ENCODE data around the gene EPB41L2.

Gene EPB41L2

DNA sequence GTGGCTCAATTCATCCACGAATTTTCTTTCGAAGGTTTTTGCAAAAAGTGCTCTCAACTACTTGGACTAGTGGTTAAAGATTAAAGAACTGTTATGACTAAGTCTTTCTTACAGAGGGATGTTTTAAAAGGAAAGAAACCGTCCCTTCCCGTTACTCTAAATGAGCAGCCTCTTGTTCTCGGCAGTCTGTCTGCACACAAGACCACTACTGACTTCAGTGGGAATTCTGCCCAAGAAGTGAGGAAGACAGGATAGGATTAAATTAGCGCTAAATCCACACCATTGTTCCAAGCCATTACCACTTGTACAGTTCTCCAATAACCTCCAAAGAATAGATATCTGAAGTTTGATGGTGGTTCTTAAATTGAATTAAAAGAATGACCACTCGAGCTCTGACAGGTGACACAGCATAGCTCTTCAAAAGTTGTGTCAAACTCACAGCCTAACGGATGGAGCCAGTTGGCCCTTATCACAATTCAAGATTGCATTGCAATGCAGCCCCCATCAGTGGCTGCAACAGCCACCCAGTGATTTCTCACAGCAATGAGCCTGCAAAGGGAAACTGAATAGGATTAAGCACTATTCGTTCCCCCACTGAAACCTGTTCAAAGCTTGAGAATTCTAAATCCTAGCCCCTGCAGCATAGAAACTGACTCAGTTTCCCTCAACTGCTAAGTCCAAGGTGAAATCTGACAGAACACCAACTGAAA lies 1.8 kb downstream of the EPB41L2 start:
- DNase-seq: peak; percentile 61

DNA sequence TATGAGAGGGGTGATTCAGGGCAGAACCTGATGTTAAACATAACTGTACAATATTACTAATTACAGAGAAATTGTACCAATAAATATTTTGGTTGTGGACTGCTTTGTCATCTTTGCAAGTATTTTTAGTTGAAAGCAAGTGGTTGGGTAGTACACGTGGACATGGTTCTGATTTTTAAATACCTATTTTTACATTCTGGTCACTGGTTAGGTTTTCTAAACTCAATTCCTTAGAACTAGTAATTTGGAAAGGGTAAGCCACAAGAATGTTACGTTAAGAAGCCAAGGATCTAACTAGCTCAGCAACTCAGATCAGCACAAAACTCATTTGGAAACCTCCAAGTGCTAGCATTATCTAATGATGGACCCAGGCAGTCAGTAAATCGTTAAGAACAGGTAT lies 2.7 kb downstream of the EPB41L2 start:
- DNase-seq: peak; percentile 60

DNA sequence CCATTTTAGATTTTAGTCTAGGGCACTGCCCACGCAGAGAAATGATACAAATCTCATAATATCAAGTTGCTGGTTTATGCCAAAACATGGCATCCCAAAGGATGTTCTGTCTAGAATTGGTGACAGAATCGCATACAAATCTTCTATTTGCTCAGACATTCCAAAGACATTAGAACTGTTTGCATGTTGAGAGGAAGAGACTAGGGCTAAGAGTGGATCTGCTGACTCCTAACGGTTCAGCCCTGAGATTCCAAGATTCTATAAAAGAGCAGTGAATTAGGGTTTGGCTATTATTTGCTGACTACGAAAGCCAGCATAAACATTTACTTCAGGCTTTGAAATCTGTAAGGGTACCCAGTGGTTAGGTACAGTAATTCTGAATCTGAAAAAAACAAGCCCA lies 3.6 kb downstream of the EPB41L2 start:
- DNase-seq: peak; percentile 61

DNA sequence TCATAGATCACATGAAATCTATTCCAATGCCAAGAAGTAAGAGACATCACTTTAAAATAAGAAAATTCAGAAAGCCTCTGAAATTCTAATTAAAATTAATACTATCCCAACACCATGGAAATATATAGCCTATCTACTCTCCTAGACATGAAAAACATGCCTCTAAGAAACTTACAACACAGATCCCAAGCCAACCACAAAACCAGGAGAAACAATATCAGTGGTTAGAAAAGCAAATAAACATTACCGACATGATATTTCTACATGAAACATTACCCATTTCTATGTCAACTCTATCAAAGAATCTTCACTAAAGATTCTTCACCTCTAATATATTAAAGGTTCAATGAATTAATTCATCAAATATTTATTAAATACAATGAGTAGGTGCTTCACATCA lies 4.8 kb downstream of the EPB41L2 start:
- DNase-seq: no peak

DNA sequence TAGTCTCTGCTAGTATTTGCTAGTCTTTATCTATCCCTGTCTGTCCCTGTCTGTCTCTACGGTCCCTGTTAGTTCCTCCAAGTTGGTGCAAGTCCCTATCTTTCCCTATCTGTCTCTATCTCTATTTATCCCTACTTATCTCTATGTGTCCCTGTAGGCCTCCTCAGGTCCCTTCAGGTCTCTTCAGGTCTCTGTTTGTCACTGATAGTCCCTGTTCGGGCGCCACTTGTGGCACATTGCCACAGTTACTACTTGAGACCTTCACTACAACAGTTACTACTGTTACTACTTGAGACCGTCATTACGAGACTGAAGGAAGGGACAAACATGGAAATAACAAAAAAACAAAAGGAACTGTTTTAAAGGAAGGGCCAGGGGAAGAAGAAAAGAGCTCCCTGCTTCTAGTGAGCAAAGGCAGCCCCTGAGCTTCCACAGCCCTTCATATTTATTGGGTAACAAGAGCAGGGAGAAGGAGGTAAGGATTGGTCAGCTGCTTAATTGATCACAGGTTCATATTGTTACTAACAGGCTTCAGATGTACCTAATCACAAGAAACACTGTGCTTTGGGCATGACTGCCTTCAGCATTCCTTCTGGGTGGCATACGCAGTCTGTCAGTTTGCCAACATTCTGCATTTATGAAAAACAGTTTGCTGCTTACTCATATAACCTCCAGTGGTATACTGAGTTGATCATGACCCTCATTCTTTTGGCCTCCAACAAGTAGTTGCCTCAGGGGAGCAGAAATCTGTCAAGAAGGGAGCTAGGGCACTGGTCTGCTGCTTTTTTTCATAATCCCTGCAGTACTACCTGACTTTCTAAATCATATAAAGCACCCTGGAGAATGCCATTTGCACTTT lies 8.4 kb downstream of the EPB41L2 start:
- DNase-seq: no peak

DNA sequence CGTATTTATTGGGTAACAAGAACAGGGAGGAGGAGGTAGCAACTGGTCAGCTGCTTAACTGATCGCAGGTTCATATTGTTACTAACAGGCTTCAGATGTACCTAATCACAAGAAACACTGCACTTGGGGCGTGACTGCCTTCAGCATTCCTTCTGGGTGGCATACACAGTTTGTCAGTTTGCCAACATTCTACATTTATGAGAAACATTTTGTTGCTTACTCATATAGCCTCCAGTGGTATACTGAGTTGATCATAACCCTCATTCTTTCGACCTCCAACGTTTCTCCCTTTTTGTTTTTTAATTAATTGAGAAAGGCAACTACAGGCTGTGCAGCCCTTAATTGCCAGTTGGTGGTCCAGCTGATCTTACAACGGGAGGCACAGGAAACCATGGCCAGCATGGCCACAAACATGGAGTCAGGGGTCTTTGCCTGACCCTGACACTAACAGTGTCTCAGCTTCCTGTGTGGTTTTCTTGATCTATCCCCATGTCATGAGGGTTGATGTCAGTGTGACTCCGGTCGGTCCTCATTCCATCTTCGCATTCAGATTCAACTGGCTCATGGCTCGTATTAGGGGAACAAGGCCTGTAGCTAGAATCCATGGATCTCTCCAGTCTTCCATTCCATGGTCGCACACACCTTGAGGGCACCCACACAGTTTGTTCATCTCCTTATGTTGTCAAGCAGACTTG lies 9.4 kb downstream of the EPB41L2 start:
- DNase-seq: no peak

DNA sequence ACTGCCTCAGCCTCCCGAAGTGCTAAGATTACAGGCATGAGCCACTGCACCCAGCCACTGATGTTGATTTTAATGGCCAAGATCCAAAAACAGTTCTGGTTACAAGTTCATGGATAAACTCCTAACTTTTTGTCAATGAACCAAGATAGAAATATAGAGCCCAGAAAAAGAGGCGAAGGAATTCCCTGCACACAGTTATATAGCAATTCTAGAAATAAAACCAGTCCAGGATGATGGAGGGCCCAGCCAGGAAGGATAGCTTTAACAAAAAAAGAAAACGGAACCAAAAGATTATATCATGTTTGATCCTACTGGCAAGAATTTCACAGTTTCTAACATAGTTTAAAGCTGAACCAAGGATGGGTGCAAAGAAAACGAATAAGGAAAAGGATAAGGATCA lies 10.9 kb downstream of the EPB41L2 start:
- no peak for DNase-seq

DNA sequence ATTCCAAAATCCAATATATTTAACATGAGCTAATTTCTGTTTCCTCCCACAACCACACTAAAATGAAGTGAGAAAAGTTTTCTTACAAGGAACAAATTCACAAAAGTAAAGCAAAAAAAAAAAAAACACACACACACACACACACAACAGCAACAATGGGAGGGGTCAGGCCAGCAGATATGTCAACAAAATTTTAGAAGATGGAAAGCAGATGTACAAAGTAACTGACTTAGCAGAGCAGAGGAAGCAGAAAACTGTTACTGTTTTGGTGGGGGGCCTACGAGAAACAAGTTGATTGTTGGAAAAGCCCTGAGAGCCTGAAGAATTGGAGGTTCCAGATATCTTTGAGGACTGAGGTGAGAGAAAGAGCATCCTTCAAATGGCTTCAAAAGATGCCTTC lies 11.7 kb downstream of the EPB41L2 start:
- no peak for DNase-seq

DNA sequence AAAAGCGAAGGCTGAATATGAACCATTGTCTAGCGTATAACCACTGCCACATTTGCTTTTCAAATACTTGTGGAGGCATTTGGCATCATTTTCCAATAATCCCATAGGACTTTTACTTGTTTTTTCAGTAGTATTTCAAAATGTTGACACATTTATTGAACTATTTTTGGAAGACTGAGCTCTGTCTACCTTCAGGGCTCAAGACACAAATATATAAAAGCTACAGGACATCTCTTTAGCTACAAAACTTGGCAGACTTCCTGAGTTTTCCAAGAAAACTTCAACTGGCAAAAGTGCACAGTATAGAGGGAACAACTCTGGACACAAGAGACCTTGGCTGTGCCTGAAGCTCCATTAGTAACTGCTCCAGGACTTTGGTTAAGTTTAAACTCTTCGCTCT lies 13.4 kb downstream of the EPB41L2 start:
- no peak for DNase-seq

DNA sequence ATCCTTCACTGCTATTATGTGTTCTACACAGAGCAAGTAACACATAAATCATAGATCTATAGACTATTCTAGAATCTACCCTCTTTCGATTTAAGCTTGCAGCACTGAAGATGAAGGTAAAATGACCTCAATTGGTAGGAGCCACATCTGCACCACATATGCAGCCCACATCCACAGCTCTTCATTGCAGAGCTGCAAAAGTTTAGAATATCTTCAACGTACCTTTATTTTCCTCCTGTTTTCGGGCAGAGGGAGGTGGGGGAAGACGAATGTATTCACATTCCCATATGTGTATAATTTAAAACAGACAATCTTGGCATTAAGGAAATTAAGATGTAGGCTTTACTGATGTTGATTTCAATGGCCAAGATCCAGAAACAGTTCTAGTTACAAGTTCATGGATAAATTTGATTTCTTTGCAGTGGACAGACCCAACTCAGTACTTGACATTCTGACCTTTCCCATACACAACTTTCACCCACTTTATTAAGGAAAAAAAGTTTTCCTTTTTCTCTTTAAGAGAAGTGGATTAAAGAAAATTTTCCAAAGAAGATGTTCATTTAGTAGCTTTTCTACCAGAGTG lies 14.0 kb downstream of the EPB41L2 start:
- no peak for DNase-seq

DNA sequence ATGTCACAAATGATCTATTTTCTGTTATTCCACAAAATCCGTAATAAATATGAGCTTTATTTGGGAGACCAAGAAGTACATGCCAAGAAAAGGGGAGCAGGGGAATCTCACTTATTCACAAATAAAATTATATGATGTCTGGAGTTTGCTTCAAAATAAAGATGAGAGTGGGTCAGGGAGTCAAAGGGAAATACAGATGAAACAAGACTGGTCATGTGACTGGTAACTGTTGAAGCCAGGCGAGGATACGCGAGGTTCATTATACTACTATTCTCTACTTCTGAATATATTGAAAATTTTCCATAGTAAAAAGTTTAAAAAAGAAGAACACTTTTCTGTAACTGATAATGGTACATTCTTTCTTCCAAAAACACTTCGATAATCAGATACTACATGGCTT lies 14.6 kb downstream of the EPB41L2 start:
- DNase-seq: no peak

DNA sequence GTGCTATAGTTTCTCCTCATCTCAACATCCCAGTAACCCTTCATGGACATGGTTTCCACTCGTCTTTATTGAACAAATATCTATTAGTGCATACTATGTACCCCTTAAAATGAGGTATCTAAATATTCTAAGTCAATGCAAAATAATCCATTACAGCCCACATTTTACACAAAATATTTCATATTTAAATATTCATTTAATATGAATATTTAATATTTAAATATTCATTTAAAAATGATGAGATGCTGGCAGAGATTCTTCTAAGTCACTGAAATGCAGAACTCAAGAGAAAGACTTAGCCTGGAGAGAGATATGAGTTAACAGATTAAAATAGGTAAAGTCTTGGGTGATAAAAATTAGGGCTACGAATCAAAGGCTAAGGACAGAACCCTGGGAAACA lies 17.9 kb downstream of the EPB41L2 start:
- DNase-seq: no peak

DNA sequence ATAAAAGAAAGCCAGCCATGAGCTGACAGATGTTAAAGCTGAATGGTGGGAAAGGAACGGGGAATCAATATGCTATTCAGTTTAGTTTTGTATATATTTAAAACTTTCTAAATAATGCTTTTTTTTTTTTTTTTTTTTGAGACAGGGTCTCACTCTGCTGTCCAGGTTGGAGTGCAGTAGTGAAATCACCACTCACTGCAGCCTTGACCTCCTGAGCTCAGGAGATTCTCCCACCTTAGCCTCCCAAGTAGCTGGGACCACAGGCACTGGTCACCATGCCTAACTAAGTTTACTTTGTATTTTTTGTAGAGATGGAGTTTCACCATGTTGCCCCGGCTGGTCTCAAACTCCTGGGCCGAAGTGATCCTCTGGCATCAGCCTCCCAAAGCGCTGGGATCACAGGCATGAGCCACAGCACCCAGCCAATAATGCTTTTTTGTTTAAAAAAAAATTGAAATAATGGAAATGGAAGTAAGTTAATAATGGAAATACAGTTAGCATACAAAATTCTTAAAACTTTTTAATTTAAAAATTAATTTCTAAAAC lies 19.1 kb downstream of the EPB41L2 start:
- DNase-seq: no peak

DNA sequence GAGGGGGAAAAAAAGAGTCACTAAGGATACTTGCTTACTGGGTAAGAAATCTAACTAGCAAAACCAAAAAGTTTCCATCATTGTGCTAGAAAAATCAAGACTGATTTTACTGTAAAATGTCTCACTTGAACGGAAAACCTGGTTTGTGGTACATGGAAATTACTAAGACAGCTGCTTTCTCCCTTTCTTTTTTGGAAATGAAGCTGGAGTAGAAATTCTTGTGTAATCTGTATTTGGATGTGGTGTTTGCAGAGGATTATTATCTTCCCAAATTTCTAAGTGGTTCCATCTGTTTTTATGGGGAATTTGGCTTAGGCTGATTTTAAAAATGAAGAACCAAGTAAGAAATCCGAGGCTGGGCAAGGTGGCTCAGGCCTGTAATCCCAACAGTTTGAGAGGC lies 20.4 kb downstream of the EPB41L2 start:
- no peak for DNase-seq

DNA sequence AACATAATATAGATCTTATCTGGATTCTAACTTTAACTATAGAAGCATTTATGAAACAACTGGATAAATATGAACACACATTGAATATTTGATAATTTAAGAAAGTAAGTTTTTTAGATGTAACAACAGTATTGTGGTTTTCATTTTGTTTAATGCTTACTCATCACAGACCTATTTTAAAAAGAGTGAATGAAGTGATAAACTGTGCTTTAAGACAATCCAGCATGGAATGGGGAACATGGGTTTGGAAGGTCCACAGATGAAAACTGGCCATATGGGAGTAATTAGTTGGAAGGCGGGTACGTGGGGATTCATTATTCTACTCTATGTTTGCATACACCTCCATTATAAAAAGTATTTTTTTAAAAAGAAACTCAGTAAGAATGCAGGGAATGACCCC lies 21.2 kb downstream of the EPB41L2 start:
- no peak for DNase-seq

DNA sequence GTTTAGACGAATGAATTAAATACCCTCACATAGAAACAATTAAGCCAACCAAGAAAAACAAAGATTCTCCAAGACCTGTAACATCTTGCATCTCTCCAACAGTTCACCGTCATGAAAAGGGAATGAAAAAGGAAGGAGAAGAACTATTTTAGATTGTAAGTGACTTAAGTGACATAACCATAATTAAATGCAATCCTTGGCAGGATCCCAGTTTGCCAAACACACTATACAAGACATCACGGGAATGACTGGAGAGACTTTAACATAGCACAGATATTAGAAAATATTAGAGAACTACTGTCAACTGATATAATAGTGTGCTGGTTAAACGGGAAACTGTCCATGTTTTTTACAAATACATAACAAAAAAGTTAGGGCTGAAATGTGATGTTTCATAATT lies 22.2 kb downstream of the EPB41L2 start:
- DNase-seq: no peak

DNA sequence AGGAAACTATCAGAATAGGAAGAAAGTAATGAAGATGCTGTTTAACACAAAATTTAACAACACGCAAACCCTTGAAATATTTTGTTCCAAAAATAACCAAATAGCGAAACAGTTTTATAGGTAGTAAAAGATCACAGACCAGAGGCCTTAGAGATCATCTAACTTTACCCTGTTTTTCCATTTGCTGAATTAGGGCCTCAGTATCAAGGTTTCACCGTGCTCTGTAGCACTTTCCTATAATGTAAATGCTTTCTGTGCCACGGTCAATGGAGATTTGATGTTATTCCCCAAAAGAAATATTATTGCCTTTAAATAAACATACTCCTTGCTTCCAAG lies 23.7 kb downstream of the EPB41L2 start:
- no peak for DNase-seq

DNA sequence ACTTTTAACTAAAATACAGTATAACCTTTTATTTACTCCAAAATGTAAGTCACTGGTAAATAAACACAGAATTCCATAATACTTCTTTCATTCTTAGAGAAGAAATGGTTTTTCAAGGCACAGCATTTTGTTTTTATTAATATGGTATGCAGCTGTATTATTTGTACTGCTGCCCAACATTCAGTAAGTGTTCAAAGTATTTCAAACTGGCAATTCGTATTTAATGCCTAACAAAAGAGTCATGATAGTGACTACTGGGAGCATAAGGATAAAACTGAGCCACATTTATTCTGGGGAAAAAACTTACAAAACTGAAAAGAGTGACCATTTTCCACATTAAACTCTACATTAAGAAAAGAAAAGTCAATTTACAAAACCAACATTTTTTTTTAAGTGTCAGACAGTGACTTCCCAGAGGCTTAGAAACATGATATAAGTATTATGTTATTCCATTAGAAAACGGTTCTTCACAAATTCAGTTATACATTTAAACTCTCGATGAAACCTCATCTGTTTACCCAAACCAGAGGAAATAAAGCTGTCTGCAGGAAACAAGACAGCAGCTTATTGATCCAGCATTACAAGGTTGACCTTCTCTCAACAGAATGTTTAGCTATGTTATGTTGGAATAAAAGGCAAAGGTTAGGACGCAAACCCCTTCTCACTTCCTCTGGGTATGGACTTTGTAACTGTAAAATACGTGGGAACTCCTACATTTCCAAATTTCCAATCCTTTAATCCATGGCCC lies 24.3 kb downstream of the EPB41L2 start:
- DNase-seq: peak; percentile 56

DNA sequence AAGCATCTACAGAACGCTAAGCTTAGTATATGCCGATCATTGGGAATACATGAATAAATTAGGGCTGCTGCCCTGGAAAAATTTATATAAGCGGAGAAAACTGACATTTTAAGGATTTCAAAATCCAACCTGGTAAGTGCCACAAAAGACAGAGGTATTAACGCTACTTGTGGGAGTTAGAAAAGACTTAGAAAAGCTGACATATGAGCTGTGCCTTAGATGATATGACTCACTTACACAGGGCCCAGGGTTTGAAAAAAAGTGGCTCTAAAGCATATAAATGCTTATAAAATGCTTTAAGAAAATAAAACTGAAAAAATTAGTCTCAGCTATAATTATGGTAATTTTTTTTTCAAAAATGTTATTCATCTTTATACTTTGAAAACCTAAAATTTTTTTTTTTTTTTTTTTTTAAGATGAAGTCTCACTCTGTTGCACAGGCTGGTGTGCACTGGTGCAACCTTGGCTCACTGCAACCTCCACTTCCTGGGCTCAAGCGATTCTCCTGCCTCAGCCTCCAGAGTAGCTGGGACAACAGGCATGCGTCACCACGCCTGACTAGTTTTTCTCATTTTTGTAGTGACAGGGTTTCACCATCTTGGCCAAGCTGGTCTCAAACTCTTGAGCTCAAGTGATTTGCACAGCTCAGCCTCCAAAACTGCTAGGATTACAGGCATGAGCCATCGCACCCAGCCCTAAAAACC lies 25.7 kb downstream of the EPB41L2 start:
- no peak for DNase-seq

DNA sequence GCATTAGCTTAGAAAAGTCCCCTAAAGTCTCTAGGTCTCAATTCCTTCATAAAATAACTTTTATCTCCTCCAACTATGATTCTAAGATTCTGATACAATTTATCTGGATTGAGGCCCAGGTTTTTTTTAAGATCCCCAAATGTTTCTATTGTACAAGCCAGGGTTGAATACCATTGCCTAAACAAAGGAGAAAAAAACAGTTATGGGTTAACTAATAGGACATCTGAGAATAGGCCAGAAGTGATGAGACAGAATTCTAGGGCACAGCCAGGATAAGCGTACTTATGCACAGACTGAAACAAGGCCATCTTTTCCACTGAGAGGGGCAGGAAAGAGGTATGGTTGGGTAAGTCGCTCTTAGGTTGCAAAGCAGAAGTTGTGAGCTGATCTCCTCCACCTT lies 26.4 kb downstream of the EPB41L2 start:
- no peak for DNase-seq

DNA sequence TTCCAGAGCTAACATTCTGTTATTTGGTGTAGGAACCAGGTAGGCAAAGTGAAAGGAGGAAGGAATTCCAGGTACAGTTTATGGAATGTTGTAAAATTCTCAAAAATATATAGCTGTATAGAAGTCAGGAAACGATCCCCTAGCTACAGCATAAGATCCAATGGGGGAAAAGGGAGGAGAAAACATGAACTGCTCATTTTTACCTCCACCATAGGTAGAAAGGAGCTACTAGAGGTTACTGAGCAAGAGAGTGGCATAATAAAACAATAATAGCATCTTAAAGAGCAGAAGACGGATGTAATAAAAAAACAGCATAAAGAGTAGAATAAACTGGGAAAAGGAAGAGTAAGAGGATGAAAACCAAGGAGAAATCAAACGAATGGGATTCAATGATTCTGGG lies 26.9 kb downstream of the EPB41L2 start:
- no peak for DNase-seq

DNA sequence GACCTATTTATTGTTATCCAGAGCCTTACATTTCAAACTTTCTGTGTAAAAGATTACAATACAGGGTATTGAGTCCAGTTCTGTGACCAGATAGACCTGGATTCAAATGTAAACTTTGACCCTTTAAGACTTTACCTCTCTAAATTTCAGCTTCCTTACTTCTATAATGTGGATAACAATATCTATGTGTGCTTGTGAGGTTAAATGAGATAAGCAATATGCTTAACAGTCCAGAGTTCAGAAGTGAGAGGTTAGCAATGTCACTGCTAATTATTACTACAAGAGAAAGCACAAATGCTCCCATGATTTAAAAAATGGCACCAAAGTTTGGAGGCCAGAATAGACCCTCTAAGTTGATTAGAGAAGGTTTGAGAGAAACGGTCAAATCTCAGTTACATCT lies 27.5 kb downstream of the EPB41L2 start:
- DNase-seq: no peak

Data from HCEC 1CT (cell line).